SJSA1 (cell line): Measurements from ENCODE around the gene CNOT10. TPM values are rescaled to one million over a fixed set of nuclear protein-coding genes. Genes with fewer than 3 reads are reported as not detected.
"Not testable (repeated sequence)": the region's sequence is repeated elsewhere in the genome, so short reads cannot be mapped to it uniquely, and the experiment has no call there.

Source experiments
- DNase-seq, 2 experiments: peaks; one replicate each; pipeline ENCODE4 v3.0.0-alpha.2; 2015 to 2020; ENCODE audit warnings: low spot score in 2 of 2, low read depth in 1 of 2
- H3K27ac ChIP-seq: fragments of 250-450 bp; sonication (Bioruptor Pico); 2 replicates; pipeline ENCODE4 v1.5.1; 2020; ENCODE audit warnings: mild to moderate bottlenecking, moderate library complexity
- H3K27me3 ChIP-seq: fragments of 250-450 bp; sonication (Bioruptor Pico); replicated peaks from 2 replicates; pipeline ENCODE4 v1.5.1; 2020; ENCODE audit warnings: mild to moderate bottlenecking, moderate library complexity
- H3K36me3 ChIP-seq: fragments of 250-450 bp; sonication (Bioruptor Pico); 2 replicates; pipeline ENCODE4 v1.5.1; 2020; ENCODE audit warnings: mild to moderate bottlenecking
- H3K4me1 ChIP-seq: fragments of 250-450 bp; sonication (Bioruptor Pico); replicated peaks from 2 replicates; pipeline ENCODE4 v1.6.1; 2021; ENCODE audit warnings: mild to moderate bottlenecking
- H3K4me3 ChIP-seq: fragments of 250-450 bp; sonication (Bioruptor Pico); 2 replicates; pipeline ENCODE4 v1.5.1; 2020; ENCODE audit warnings: mild to moderate bottlenecking
- H3K9me3 ChIP-seq: fragments of 250-450 bp; sonication (Bioruptor Pico); replicated peaks from 2 replicates; pipeline ENCODE4 v1.5.1; 2020; ENCODE audit warnings: mild to moderate bottlenecking
- total RNA-seq: library from RNA; depleted of rRNA; stranded (reverse); fragments of >200 nt; shearing (Covaris generic); gene quantifications from 2 replicates; pipeline ENCODE4 v1.2.3, GENCODE V29; 2014; rRNA removed

CNOT10 gene, protein sequence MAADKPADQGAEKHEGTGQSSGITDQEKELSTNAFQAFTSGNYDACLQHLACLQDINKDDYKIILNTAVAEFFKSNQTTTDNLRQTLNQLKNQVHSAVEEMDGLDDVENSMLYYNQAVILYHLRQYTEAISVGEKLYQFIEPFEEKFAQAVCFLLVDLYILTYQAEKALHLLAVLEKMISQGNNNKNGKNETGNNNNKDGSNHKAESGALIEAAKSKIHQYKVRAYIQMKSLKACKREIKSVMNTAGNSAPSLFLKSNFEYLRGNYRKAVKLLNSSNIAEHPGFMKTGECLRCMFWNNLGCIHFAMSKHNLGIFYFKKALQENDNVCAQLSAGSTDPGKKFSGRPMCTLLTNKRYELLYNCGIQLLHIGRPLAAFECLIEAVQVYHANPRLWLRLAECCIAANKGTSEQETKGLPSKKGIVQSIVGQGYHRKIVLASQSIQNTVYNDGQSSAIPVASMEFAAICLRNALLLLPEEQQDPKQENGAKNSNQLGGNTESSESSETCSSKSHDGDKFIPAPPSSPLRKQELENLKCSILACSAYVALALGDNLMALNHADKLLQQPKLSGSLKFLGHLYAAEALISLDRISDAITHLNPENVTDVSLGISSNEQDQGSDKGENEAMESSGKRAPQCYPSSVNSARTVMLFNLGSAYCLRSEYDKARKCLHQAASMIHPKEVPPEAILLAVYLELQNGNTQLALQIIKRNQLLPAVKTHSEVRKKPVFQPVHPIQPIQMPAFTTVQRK
- total RNA-seq: 26.8 and 28.4 TPM in 2 replicates

DNA sequence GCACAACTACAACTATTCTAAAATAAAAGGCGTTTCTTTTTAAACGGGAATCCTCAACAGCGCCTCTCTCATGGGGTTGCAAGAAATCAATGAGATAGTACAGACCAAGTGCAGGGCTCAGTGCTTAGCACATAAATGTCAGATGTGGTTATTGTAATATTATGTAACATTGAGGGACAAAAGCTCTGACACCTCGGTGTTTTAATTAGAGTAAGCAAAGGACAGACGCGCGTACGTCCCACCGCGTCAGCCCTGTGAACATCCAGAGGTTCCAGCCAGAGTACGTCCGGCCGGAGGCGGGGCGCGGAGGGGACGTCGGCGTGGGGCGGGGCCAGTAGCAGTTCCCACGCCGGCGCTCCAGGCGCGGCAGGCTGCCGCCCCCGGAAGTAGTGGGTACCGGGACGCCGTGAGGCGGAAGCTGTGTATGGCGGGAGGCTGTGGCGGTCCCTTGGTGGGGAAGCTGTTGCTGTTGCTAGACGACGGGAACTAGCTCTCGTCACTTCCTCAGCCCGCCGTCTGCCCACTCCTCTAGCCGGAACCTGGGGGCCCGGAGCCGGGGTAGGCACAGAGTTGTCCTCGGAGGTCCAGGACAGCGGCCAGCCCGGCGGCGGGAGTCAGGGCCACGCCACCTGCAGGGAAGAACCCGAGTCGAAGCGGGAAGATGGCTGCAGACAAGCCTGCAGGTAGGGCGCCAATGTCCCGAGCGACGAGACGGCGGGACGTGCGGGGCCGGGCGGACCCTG, at the start of gene CNOT10:
Gene CNOT10, plus strand, starts transcription at position 389 of the 743 bp plus-strand sequence. Its CDS starts 273 bp downstream, at position 662.
- Histone ChIP-seq H3K4me3 (peak within 1 kb of the TSS; percentile 86), H3K4me1 (peaks cover 5% of the 10 kb centered on the region; the same call in 1 of the 2 replicates), H3K36me3 (peaks cover 10% of the 10 kb centered on the region), H3K9me3 (no peaks in the 10 kb centered on the region), H3K27me3 (no peaks in the 10 kb centered on the region), H3K27ac (peak within 1 kb of the TSS; percentile 67)
- peak; percentile 88 to 93 for DNase-seq

DNA sequence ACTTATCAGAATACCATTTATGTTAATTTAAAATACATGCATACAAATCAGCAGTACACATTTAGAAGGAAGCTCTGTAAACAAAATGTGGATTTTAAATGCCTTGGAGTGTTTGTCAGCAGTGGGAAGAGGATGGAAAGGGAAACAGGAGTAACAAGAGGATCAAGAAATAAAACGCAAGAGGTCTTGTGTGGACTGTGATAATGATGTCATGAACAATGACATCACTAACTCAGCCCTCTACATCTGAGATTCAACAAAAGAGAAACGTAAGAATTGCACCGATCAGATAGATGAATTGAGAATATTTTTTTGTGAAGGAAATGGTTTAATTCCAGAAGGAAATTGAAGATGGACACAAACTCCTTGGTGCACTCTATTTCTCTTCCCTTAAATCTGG, 44.0 kb upstream of the CNOT10 start:
- H3K27me3 ChIP-seq: no peaks in the 10 kb centered on the region
- H3K4me3 ChIP-seq: no peak overlapping the region
- no peak for DNase-seq
- H3K27ac ChIP-seq: no peak overlapping the region
- H3K9me3 ChIP-seq: no peaks in the 10 kb centered on the region
- no peaks in the 10 kb centered on the region for H3K36me3 ChIP-seq
- no peaks in the 10 kb centered on the region for H3K4me1 ChIP-seq

DNA sequence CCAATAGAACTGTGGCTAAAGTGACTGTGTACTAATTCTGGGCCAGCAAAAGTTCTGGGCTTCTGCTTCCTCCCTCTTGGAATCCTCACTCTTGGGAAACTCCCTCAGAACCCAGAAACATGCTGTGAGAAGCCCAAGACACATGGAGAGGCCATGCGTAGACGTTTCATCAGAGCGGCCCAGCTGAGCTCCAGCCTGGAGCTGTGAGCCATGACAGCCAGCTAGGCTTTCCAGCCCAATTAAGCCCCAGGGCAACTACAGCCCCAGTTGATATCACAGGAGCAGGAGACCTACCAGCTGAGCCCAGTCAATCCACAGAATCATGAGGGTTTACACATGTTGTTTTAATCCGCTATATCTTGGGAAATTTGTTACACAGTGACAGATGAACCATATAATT, 43.6 kb upstream of the CNOT10 start:
- no peak for DNase-seq
- H3K9me3 ChIP-seq: no peaks in the 10 kb centered on the region
- H3K4me3 ChIP-seq: no peak overlapping the region

DNA sequence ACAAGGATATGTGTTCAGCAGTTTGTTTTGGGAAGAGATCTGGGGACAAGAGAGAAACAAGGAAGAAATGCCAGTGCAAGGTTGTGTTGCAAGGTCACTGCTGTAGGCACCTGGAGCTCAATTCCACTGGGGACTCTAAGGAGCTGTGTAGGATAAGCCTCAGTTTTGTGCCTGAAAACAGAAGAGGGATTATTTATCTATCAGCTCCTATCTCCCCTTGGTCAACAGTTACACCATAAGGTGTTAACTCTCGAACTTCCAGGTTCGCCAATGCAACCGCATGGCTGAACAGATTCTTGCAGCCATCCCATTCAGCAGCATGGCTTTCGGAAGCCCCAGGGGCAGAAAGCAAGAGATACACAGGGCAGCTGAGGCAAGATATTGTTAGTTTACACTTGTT, 41.6 kb upstream of the CNOT10 start:
- Histone ChIP-seq H3K36me3 (no peaks in the 10 kb centered on the region), H3K4me1 (peaks cover 7% of the 10 kb centered on the region)

More for the DNA sequence above, 43.6 kb upstream of the CNOT10 start:
- no peaks in the 10 kb centered on the region for H3K36me3 ChIP-seq
- H3K27ac ChIP-seq: no peak overlapping the region
- no peaks in the 10 kb centered on the region for H3K27me3 ChIP-seq
- no peaks in the 10 kb centered on the region for H3K4me1 ChIP-seq

DNA sequence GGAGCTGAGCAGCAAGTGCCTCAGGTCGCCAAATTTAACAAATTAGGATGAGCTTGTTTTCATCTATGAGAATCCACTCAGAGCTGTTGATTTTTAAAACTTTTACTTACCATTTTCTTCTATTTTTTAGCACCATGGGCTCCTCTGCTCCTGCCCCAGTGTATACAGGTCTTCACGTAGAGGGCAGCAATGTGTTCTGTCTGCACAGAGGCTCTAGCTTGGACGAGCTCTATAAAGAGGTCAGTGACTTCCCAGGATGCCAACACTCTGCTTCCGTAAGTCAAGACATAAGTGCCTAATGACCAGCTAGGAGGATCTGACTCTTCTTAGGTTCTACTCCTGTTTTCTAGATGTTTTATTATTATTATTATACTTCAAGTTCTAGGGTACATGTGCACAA, 41.2 kb upstream of the CNOT10 start:
- no peaks in the 10 kb centered on the region for H3K36me3 ChIP-seq
- H3K4me1 ChIP-seq: peaks cover 7% of the 10 kb centered on the region
- no peak overlapping the region for H3K4me3 ChIP-seq
- H3K27ac ChIP-seq: no peak overlapping the region
- no peaks in the 10 kb centered on the region for H3K27me3 ChIP-seq
- DNase-seq: no peak
- H3K9me3 ChIP-seq: no peaks in the 10 kb centered on the region

More for the DNA sequence above, 41.6 kb upstream of the CNOT10 start:
- no peak for DNase-seq
- Histone ChIP-seq H3K4me3 (no peak overlapping the region), H3K27ac (no peak overlapping the region), H3K9me3 (no peaks in the 10 kb centered on the region), H3K27me3 (no peaks in the 10 kb centered on the region)

DNA sequence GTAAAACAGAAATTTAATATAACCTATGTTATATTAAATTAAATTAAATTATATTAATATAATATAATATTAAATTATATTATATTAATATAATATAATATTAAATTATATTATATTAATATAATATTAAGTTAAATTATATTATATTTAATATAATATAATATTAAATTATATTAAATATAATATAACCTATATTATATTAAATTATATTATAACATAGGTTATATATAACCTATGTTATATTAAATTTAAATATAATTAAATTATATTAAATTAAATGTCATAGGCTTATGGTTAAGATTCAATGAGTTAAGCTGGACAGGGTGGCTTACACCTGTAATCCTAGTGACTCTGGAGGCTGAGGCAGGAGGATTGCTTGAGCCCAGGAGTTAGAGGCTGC, 40.6 kb upstream of the CNOT10 start:
- no peak for DNase-seq
- no peak overlapping the region for H3K27ac ChIP-seq
- H3K4me1 ChIP-seq: peaks cover 7% of the 10 kb centered on the region
- no peaks in the 10 kb centered on the region for H3K27me3 ChIP-seq
- H3K4me3 ChIP-seq: no peak overlapping the region
- H3K36me3 ChIP-seq: no peaks in the 10 kb centered on the region
- H3K9me3 ChIP-seq: no peaks in the 10 kb centered on the region

DNA sequence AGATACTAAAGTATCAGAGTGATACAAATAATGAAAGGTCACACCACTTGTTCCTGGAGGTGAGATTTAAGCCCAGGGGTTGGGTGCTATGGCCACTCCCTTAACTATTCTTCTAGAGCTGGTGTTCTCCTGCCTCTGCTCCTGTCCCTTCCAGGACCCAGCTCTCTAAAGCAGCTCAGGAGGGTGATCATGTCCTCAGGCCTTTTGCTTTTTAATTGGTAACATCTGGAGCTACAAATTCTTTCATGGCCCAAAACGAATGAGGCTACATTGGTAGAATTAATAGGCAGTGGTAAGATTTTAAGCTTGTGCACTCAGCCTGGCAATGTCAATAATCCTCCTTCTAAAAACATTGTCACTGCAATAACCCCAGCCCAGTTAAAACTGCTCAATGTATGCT, 38.2 kb upstream of the CNOT10 start:
- Histone ChIP-seq H3K4me1 (peaks cover 7% of the 10 kb centered on the region), H3K27ac (no peak overlapping the region), H3K9me3 (no peaks in the 10 kb centered on the region), H3K4me3 (no peak overlapping the region), H3K27me3 (no peaks in the 10 kb centered on the region), H3K36me3 (no peaks in the 10 kb centered on the region)
- DNase-seq: no peak

DNA sequence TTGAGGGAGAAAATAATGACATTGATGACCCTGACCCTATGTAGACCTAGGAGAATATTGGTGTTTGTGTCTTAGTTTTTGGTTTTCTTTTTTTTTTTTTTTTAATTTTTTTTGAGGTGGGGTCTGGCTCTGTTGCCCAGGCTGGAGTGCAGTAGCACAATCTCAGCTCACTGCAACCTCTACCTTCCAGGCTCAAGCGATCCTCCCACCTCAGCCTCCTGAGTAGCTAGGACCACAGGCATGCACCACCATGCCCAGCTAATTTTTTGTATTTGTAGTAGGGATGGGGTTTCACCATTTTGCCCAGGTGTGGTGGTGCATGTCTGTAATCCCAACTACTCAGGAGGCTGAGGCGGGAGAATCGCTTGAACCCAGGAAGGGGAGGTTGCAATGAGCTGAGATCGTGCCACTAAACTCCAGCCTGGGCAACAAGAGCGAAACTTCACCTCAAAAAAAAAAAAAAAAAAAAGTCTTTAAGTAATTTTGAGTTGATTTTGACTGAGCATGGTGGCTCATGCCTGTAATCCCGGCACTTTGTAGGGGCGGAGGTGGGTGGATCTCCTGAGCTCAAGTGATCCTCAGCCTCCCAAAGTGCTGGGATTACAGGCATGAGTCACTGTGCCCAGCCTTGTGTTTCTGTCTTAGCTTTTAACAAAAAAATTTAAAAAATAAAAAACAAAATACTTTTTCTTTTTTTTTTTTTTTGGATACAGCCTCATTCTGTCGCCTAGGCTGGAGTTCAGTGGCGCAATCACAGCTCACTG, 32.5 kb upstream of the CNOT10 start:
- not testable (repeated sequence) for H3K4me1 ChIP-seq, DNase-seq, H3K27ac ChIP-seq, H3K9me3 ChIP-seq, H3K4me3 ChIP-seq, H3K36me3 ChIP-seq, H3K27me3 ChIP-seq

DNA sequence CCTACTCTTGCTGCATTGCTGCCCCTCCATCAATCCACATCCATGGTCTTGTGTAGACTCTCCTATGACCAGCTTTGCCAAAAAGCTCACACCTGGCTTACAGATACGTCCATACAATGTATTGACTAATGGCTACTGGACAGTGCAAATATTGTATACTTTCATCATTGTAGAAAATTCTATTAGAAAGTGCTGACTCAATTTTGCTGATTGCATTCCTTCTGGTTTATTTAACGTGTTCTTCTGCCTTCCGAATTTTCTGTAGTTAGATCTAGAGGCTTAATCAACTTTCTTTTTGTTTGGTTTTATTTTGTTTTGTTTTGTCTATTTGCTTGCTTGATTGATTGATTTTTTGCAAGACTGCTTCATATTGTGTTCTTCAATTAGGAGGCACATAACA, 29.8 kb upstream of the CNOT10 start:
- H3K4me3 ChIP-seq: no peak overlapping the region
- no peak overlapping the region for H3K27ac ChIP-seq
- no peak for DNase-seq
- H3K27me3 ChIP-seq: no peaks in the 10 kb centered on the region
- H3K36me3 ChIP-seq: no peaks in the 10 kb centered on the region
- no peaks in the 10 kb centered on the region for H3K4me1 ChIP-seq
- H3K9me3 ChIP-seq: no peaks in the 10 kb centered on the region

DNA sequence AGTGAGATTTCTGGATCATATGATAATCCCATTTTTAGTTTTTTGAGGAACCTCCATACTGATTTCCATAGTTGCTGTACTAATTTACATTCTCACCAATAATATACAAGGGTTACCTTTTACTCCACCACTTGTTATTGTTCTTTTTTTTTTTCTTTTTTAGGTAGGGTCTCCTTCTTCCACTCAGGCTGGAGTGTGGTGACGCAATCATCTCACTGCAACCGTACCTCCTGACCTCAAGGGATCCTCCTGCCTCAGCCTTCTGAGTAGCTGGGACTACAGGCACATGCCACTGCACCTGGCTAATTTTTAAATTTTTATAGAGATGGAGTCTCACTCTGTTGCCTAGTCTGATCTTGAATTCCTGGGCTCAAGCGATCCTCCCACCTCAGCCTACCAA, 24.4 kb upstream of the CNOT10 start:
- Histone ChIP-seq H3K9me3 (no peaks in the 10 kb centered on the region), H3K4me3 (no peak overlapping the region), H3K27me3 (no peaks in the 10 kb centered on the region), H3K36me3 (no peaks in the 10 kb centered on the region), H3K4me1 (no peaks in the 10 kb centered on the region), H3K27ac (no peak overlapping the region)
- DNase-seq: no peak

DNA sequence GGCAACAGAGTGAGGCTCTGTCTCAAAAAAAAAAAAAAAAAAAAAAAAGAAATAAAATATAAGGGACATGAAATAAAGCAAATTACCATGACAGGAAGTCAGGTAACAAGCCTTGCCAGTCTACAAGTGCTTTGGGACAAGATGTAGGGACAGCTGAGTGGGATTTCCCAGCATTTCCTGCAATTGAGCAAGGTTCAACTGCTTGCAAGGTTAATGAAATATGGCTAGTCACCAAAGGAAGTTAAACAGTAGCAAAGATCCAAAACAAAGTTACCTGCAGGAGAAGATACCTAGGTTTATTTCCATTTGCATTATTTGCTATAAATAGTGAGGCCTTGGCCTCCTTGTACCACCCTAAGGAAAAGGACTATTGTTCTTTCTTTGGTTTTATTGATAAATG, 22.3 kb upstream of the CNOT10 start:
- Histone ChIP-seq H3K27ac (no peak overlapping the region), H3K27me3 (no peaks in the 10 kb centered on the region), H3K4me1 (no peaks in the 10 kb centered on the region), H3K36me3 (no peaks in the 10 kb centered on the region), H3K9me3 (no peaks in the 10 kb centered on the region), H3K4me3 (no peak overlapping the region)
- no peak for DNase-seq

DNA sequence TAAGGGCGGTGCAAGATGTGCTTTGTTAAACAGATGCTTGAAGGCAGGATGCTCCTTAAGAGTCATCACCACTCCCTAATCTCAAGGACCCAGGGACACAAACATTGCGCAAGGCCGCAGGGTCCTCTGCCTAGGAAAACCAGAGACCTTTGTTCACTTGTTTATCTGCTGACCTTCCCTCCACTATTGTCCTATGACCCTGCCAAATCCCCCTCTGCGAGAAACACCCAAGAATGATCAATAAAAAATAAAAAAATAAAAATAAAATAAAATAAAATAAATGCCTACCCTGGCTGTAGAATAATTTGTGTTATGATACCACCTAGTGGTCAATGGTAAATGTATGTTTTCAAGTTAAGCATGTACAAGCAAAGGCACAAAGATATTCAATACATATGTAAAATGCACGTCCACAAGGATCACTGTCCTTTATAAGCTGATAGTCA, 20.3 kb upstream of the CNOT10 start:
- H3K4me3 ChIP-seq, H3K36me3 ChIP-seq, H3K27ac ChIP-seq, H3K27me3 ChIP-seq, H3K4me1 ChIP-seq, H3K9me3 ChIP-seq: not testable (repeated sequence)
- peak in 1 of 2 experiments; percentile 9 for DNase-seq

DNA sequence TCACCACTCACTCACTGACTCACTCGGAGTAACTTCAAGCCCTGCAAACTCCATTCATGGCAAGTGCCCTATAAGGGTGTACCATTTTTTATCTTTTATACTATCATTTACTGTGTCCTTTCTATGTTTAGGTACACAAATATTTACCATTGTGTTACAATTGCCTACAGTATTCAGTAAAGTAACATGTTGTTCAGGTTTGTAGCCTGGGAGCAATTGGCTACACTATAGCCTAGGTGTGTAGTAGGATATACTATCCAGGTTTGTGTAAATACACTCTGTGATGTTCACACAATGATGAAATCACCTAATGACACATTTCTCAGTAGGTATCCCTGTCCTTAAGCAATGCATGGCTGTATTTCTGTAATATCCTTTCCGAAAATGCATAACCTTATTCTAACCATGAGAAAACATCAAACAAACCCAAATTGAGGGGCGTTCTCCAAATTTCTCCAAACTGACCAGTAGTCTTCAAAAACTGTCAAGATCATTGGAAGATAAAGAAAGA, 17.9 kb upstream of the CNOT10 start:
- no peak overlapping the region for H3K4me3 ChIP-seq
- no peaks in the 10 kb centered on the region; the same call in 1 of the 2 replicates for H3K27me3 ChIP-seq
- no peak for DNase-seq
- H3K36me3 ChIP-seq: no peaks in the 10 kb centered on the region
- H3K4me1 ChIP-seq: no peaks in the 10 kb centered on the region
- no peaks in the 10 kb centered on the region; the same call in 1 of the 2 replicates for H3K9me3 ChIP-seq
- no peak overlapping the region for H3K27ac ChIP-seq
